HepG2 (cell line): ENCODE data around the gene NARS2. TPM values are rescaled to one million over a fixed set of nuclear protein-coding genes. Genes with fewer than 3 reads are reported as not detected.

ENCODE experiments used
- BATF2 ChIP-seq: sonication (generic); formaldehyde crosslinking; IDR thresholded peaks from 2 replicates; pipeline ENCODE4 v1.8.0; 2022; ENCODE audit warnings: mild to moderate bottlenecking, missing genetic modification reagents, moderate library complexity
- NRL ChIP-seq: sonication (generic); formaldehyde crosslinking; IDR thresholded peaks from 2 replicates; pipeline ENCODE4 v1.5.0; 2020; ENCODE audit warnings: missing genetic modification reagents, mild to moderate bottlenecking, moderate library complexity, borderline replicate concordance
- TOE1 ChIP-seq: sonication (generic); formaldehyde crosslinking; IDR thresholded peaks from 2 replicates; pipeline ENCODE4 v1.4.0; 2020; ENCODE audit warnings: mild to moderate bottlenecking, missing genetic modification reagents
- USF2 ChIP-seq, 2 experiments: sonication (generic) in 1 of 2; formaldehyde crosslinking in 1 of 2; IDR thresholded peaks; 2 replicates each; pipeline versions ENCODE4 v1.5.1 to v1.6.1; 2011 to 2020; ENCODE audit warnings: borderline replicate concordance in 1 of 2, low read depth in 1 of 2, low read length in 1 of 2, mild to moderate bottlenecking in 1 of 2, missing genetic modification reagents in 1 of 2, moderate library complexity in 1 of 2
- ZNF501 ChIP-seq: sonication (generic); formaldehyde crosslinking; IDR thresholded peaks from 2 replicates; pipeline ENCODE4 v1.5.1; 2020; ENCODE audit warnings: mild to moderate bottlenecking, moderate library complexity, missing genetic modification reagents
- ZNF646 ChIP-seq: sonication (generic); formaldehyde crosslinking; IDR thresholded peaks from 2 replicates; pipeline ENCODE4 v1.9.0; 2021; ENCODE audit warnings: mild to moderate bottlenecking, missing genetic modification reagents
- polyA plus RNA-seq, 8 experiments: library from polyadenylated mRNA; depleted of rRNA in 3 of 8; stranded (reverse) in 7 of 8; unstranded in 1 of 8; fragments of >200 nt; fragmentation: Illumina TruSeq in 4 of 8; extraction: Trizol in 4 of 8; gene quantifications; 2 replicates each; pipeline versions ENCODE4 v1.2.1 to v1.2.3, GENCODE V29; 2011 to 2016; ENCODE audit warnings: low read depth in 4 of 8, missing spikeins in 1 of 8, mixed read lengths in 1 of 8; ENCODE audit not compliant: insufficient read depth in 1 of 8
- total RNA-seq, 5 experiments: library from RNA; depleted of rRNA; stranded (reverse); fragments of >200 nt; fragmentation: Illumina TruSeq; extraction: Trizol; gene quantifications; 2 replicates each; pipeline ENCODE4 v1.2.3, GENCODE V29; 2016; ENCODE audit warnings: low read depth in 1 of 5

The NARS2 gene
- total and polyA plus RNA-seq, 2 of the 13 experiments (the other 11 are each of a cell fraction or from before 2014, with no cell fraction given), result 45.9 to 65.0 TPM

GRCh38 chr11:78460471-78460870 lies 114.2 kb downstream of the NARS2 start (continued):
- no peak for TF ChIP-seq ZNF646
- TF ChIP-seq BATF2 (CRISPR knock-in tag), result no peak
- TF ChIP-seq NRL (CRISPR knock-in tag), result no peak
- no peak for TF ChIP-seq TOE1
- TF ChIP-seq USF2 (IDR thresholded peaks at IDR 0.05; ENCODE audit: low read depth, low read length), result no peak
- no peak for TF ChIP-seq USF2 (CRISPR knock-in tag; IDR thresholded peaks at IDR 0.05; ENCODE audit: borderline replicate concordance)
- no peak for TF ChIP-seq ZNF501
